ENCODE measurements around the gene CAMTA1. TPM values are rescaled to one million over a fixed set of nuclear protein-coding genes. Genes with fewer than 3 reads are reported as not detected.

CAMTA1 gene
- total RNA-seq, 1 donor from 2014 or later, result 81.6 TPM

DNA sequence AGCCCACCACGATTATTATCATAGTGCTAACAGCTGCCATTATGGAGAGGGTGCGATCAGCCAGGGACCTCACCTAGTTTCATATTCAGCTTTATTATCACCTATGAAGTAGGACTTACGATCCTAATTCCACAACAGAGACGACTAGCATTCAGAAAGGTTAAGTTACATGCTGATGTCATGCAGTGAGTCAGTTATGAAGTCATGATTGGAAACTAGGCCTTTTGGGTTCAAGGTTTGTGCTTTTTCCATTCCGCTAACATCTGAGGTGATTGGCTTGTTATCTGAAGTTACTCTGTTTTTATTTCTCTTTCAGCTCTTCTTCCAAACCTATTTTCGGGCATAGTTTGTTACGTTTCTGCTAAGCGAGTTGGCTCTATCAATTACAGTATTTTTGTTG is 251.1 kb downstream of the CAMTA1 start:
- Mint-ChIP-seq H3K9me3 (ENCODE audit: unreplicated experiment) (peaks cover 13% of the 10 kb centered on the region), H3K4me3 (ENCODE audit: unreplicated experiment) (no peak overlapping the region), H3K27ac (ENCODE audit: unreplicated experiment) (no peak overlapping the region), H3K27me3 (ENCODE audit: unreplicated experiment) (peaks cover 16% of the 10 kb centered on the region), H3K36me3 (ENCODE audit: unreplicated experiment) (peaks cover 3% of the 10 kb centered on the region), H3K4me1 (ENCODE audit: unreplicated experiment) (no peaks in the 10 kb centered on the region)
- TF ChIP-seq, protein P1, sequence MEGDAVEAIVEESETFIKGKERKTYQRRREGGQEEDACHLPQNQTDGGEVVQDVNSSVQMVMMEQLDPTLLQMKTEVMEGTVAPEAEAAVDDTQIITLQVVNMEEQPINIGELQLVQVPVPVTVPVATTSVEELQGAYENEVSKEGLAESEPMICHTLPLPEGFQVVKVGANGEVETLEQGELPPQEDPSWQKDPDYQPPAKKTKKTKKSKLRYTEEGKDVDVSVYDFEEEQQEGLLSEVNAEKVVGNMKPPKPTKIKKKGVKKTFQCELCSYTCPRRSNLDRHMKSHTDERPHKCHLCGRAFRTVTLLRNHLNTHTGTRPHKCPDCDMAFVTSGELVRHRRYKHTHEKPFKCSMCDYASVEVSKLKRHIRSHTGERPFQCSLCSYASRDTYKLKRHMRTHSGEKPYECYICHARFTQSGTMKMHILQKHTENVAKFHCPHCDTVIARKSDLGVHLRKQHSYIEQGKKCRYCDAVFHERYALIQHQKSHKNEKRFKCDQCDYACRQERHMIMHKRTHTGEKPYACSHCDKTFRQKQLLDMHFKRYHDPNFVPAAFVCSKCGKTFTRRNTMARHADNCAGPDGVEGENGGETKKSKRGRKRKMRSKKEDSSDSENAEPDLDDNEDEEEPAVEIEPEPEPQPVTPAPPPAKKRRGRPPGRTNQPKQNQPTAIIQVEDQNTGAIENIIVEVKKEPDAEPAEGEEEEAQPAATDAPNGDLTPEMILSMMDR (IDR thresholded peaks at IDR 0.05), result no peak
- no peak for DNase-seq (ENCODE audit: extremely low spot score, unreplicated experiment)

DNA sequence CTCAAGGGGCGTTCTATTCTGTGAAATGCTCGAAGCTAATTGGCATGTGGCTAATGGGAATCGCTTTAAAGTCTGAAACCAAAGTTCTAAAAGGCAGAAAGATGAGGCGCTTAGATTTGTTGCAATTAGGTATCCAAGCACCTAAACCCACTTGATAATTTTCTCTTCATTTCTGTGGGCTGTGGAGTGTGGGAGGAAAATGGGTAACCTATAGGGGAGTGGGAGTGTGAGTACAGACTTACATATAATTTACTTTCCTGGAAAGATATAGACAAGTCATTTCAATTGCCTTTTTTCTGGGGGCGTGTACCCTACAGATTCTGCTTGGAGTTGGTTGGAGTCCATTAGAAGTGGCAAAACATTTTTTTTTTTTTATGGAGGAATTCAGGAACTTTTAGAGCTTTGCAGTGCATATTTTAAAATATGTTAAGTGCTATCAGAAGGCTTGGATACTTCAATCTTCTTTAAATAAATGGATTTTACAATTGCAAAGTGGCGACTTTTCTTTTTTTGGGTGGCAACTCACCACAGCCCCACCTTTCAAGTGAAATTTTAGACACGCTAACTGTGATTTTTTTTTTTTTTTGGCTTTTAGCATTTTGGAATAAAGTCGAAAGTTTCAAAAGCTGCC is 254.5 kb downstream of the CAMTA1 start:
- Mint-ChIP-seq H3K27me3 (ENCODE audit: unreplicated experiment) (peaks cover 18% of the 10 kb centered on the region), H3K9me3 (ENCODE audit: unreplicated experiment) (no peaks in the 10 kb centered on the region), H3K36me3 (ENCODE audit: unreplicated experiment) (no peaks in the 10 kb centered on the region), H3K4me1 (ENCODE audit: unreplicated experiment) (peaks cover 3% of the 10 kb centered on the region), H3K4me3 (ENCODE audit: unreplicated experiment) (no peak overlapping the region), H3K27ac (ENCODE audit: unreplicated experiment) (no peak overlapping the region)
- DNase-seq (ENCODE audit: extremely low spot score, unreplicated experiment), result no peak
- TF ChIP-seq, protein P1 (IDR thresholded peaks at IDR 0.05), result no peak

- Mint-ChIP-seq H3K4me3 (ENCODE audit: unreplicated experiment) (no peak overlapping the region), H3K36me3 (ENCODE audit: unreplicated experiment) (no peaks in the 10 kb centered on the region), H3K9me3 (ENCODE audit: unreplicated experiment) (no peaks in the 10 kb centered on the region), H3K4me1 (ENCODE audit: unreplicated experiment) (peaks cover 5% of the 10 kb centered on the region), H3K27me3 (ENCODE audit: unreplicated experiment) (peaks cover 18% of the 10 kb centered on the region), H3K27ac (ENCODE audit: unreplicated experiment) (no peak overlapping the region)
- TF ChIP-seq, protein P1 (IDR thresholded peaks at IDR 0.05), result no peak
- no peak for DNase-seq (ENCODE audit: extremely low spot score, unreplicated experiment)
These were observed 255.9 kb downstream of the CAMTA1 start for GRCh38 chr1:7040969-7041695.

- TF ChIP-seq, protein P1 (IDR thresholded peaks at IDR 0.05), result peak; percentile 70
These were observed 257.3 kb downstream of the CAMTA1 start for GRCh38 chr1:7042322-7043190.

GRCh38 chr1:7043191-7043549 is 257.9 kb downstream of the CAMTA1 start:
- DNase-seq (ENCODE audit: extremely low spot score, unreplicated experiment), result no peak
- TF ChIP-seq, protein P1 (IDR thresholded peaks at IDR 0.05), result no peak
- H3K27ac Mint-ChIP-seq (ENCODE audit: unreplicated experiment), result no peak overlapping the region
- H3K9me3 Mint-ChIP-seq (ENCODE audit: unreplicated experiment), result no peaks in the 10 kb centered on the region
- H3K4me1 Mint-ChIP-seq (ENCODE audit: unreplicated experiment), result peaks cover 11% of the 10 kb centered on the region
- no peaks in the 10 kb centered on the region for H3K36me3 Mint-ChIP-seq (ENCODE audit: unreplicated experiment)
- H3K27me3 Mint-ChIP-seq (ENCODE audit: unreplicated experiment), result peaks cover 15% of the 10 kb centered on the region
- no peak overlapping the region for H3K4me3 Mint-ChIP-seq (ENCODE audit: unreplicated experiment)

More at GRCh38 chr1:7042322-7043190, 257.3 kb downstream of the CAMTA1 start:
- no peaks in the 10 kb centered on the region for H3K36me3 Mint-ChIP-seq (ENCODE audit: unreplicated experiment)
- no peak overlapping the region for H3K4me3 Mint-ChIP-seq (ENCODE audit: unreplicated experiment)
- H3K27me3 Mint-ChIP-seq (ENCODE audit: unreplicated experiment), result peaks cover 15% of the 10 kb centered on the region
- H3K27ac Mint-ChIP-seq (ENCODE audit: unreplicated experiment), result no peak overlapping the region
- H3K9me3 Mint-ChIP-seq (ENCODE audit: unreplicated experiment), result no peaks in the 10 kb centered on the region
- no peak for DNase-seq (ENCODE audit: extremely low spot score, unreplicated experiment)
- H3K4me1 Mint-ChIP-seq (ENCODE audit: unreplicated experiment), result peaks cover 11% of the 10 kb centered on the region
